K562 (cell line): Measurements from ENCODE around the gene LIN28A. TPM values are rescaled to one million over a fixed set of nuclear protein-coding genes. Genes with fewer than 3 reads are reported as not detected.

Source experiments
- ATF3 ChIP-seq, 2 experiments: fragments of 450-650 bp in 1 of 2; sonication (generic) in 1 of 2; formaldehyde crosslinking in 1 of 2; IDR thresholded peaks in 1 of 2; conservative IDR thresholded peaks in 1 of 2; 2 replicates each; pipeline versions ENCODE4 v1.6.1 to v1.8.1; 2016 to 2023; ENCODE audit warnings: mild to moderate bottlenecking in 2 of 2, moderate library complexity in 2 of 2, inconsistent platforms in 1 of 2, missing genetic modification reagents in 1 of 2
- ATF7 ChIP-seq: fragments of 450-650 bp; IDR thresholded peaks from 2 replicates; pipeline ENCODE4 v1.7.1; 2014; ENCODE audit warnings: mild to moderate bottlenecking, moderate library complexity
- CBFA2T3 ChIP-seq: fragments of 450-650 bp; IDR thresholded peaks from 2 replicates; pipeline ENCODE4 v1.6.1; 2017
- CBX5 ChIP-seq: IDR thresholded peaks from 2 replicates; pipeline ENCODE4 v1.6.1; 2014; ENCODE audit warnings: low read depth, borderline replicate concordance
- CEBPB ChIP-seq: fragments of 450-650 bp; IDR thresholded peaks from 2 replicates; pipeline ENCODE4 v1.6.1; 2016; ENCODE audit warnings: missing genetic modification characterization, missing compliant biosample characterization
- CXXC5 ChIP-seq: fragments of 250-450 bp; sonication (Bioruptor Pico); IDR thresholded peaks from 2 replicates; pipeline ENCODE4 v1.8.0; 2022; ENCODE audit warnings: inconsistent platforms, mild to moderate bottlenecking, moderate library complexity
- DACH1 ChIP-seq: fragments of 450-650 bp; IDR thresholded peaks from 2 replicates; pipeline ENCODE4 v1.6.1; 2018; ENCODE audit not compliant: partially characterized antibody
- DMBX1 ChIP-seq: fragments of 250-450 bp; sonication (Bioruptor Pico); IDR thresholded peaks from 2 replicates; pipeline ENCODE4 v1.8.0; 2022; ENCODE audit warnings: inconsistent platforms, mild to moderate bottlenecking, moderate library complexity, borderline replicate concordance
- DPF2 ChIP-seq: fragments of 450-650 bp; IDR thresholded peaks from 2 replicates; pipeline ENCODE4 v1.6.1; 2016
- GATAD2A ChIP-seq: fragments of 450-650 bp; IDR thresholded peaks from 2 replicates; pipeline ENCODE4 v1.6.1; 2017
- MAZ ChIP-seq, 2 experiments: fragments of 450-650 bp in 1 of 2; sonication (generic) in 1 of 2; formaldehyde crosslinking; IDR thresholded peaks in 1 of 2; conservative IDR thresholded peaks in 1 of 2; 2 replicates each; pipeline versions ENCODE4 v1.4.0 to v1.5.0; 2020; ENCODE audit warnings: mild to moderate bottlenecking in 1 of 2, missing genetic modification reagents in 1 of 2
- MEIS2 ChIP-seq: fragments of 450-650 bp; IDR thresholded peaks from 2 replicates; pipeline ENCODE4 v1.6.1; 2014; ENCODE audit warnings: mild to moderate bottlenecking; ENCODE audit not compliant: partially characterized antibody
- NCOA2 ChIP-seq, 2 experiments: fragments of 450-650 bp; IDR thresholded peaks; 2 replicates each; pipeline ENCODE4 v1.6.1; 2018; ENCODE audit warnings: mild to moderate bottlenecking in 2 of 2, moderate library complexity in 1 of 2; ENCODE audit not compliant: partially characterized antibody in 2 of 2
- NCOA4 ChIP-seq: fragments of 450-650 bp; IDR thresholded peaks from 2 replicates; pipeline ENCODE4 v1.6.1; 2018; ENCODE audit warnings: mild to moderate bottlenecking; ENCODE audit not compliant: partially characterized antibody
- NCOR1 ChIP-seq: fragments of 450-650 bp; IDR thresholded peaks from 2 replicates; pipeline ENCODE4 v1.6.1; 2016; ENCODE audit warnings: mild to moderate bottlenecking, moderate library complexity
- PKNOX1 ChIP-seq: fragments of 450-650 bp; IDR thresholded peaks from 2 replicates; pipeline ENCODE4 v1.6.1; 2016
- PTRF ChIP-seq: fragments of 450-650 bp; IDR thresholded peaks from 2 replicates; pipeline ENCODE4 v1.6.1; 2016; ENCODE audit warnings: mild to moderate bottlenecking, missing genetic modification characterization, missing compliant biosample characterization
- RBM25 ChIP-seq: fragments of 200-400 bp; formaldehyde crosslinking; IDR thresholded peaks from 2 replicates; pipeline ENCODE4 v1.6.1; 2018; ENCODE audit warnings: low read length, low read depth, moderate library complexity; ENCODE audit not compliant: severe bottlenecking
- RNF2 ChIP-seq: sonication (generic); IDR thresholded peaks from 2 replicates; pipeline ENCODE4 v1.6.1; 2016
- SMAD4 ChIP-seq: fragments of 250-450 bp; sonication (Bioruptor Pico); conservative IDR thresholded peaks from 2 replicates; pipeline ENCODE4 v1.8.0; 2021; ENCODE audit warnings: inconsistent platforms, mild to moderate bottlenecking, moderate library complexity
- SNIP1 ChIP-seq: fragments of 450-650 bp; IDR thresholded peaks from 2 replicates; pipeline ENCODE4 v1.7.1; 2017; ENCODE audit warnings: low read depth, mild to moderate bottlenecking
- TAF7 ChIP-seq: fragments of 450-650 bp; IDR thresholded peaks from 2 replicates; pipeline ENCODE4 v1.6.1; 2016; ENCODE audit warnings: missing genetic modification characterization, missing compliant biosample characterization
- TEAD4 ChIP-seq, 2 experiments: sonication (generic) in 1 of 2; formaldehyde crosslinking in 1 of 2; IDR thresholded peaks; 2 replicates each; pipeline versions ENCODE4 v1.6.1 to v1.8.0; 2012 to 2022; ENCODE audit warnings: borderline replicate concordance in 1 of 2, inconsistent platforms in 1 of 2, low read length in 1 of 2, mild to moderate bottlenecking in 1 of 2, missing genetic modification reagents in 1 of 2
- TRIM28 ChIP-seq: fragments of 450-650 bp; IDR thresholded peaks from 2 replicates; pipeline ENCODE4 v1.6.1; 2017
- TSC22D4 ChIP-seq: fragments of 450-650 bp; IDR thresholded peaks from 2 replicates; pipeline ENCODE4 v1.6.1; 2016; ENCODE audit warnings: missing genetic modification characterization, missing biosample characterization, control low read depth
- ZNF121 ChIP-seq: sonication (generic); formaldehyde crosslinking; conservative IDR thresholded peaks from 2 replicates; pipeline ENCODE4 v1.8.0; 2022; ENCODE audit warnings: missing genetic modification reagents
- ZNF263 ChIP-seq: sonication (generic); formaldehyde crosslinking; IDR thresholded peaks from 2 replicates; pipeline ENCODE4 v1.8.0; 2022; ENCODE audit warnings: mild to moderate bottlenecking, missing genetic modification reagents, borderline replicate concordance
- ZNF551 ChIP-seq: fragments of 250-450 bp; sonication (Bioruptor Pico); IDR thresholded peaks from 2 replicates; pipeline ENCODE4 v1.5.0; 2021; ENCODE audit warnings: mild to moderate bottlenecking, moderate library complexity
- ZNF57 ChIP-seq: fragments of 450-650 bp; formaldehyde crosslinking; IDR thresholded peaks from 2 replicates; pipeline ENCODE4 v1.4.0; 2020; ENCODE audit warnings: mild to moderate bottlenecking, moderate library complexity
- polyA plus RNA-seq, 8 experiments: library from polyadenylated mRNA; depleted of rRNA in 4 of 8; stranded (reverse) in 5 of 8; unstranded in 3 of 8; fragments of >200 nt; fragmentation: Nextera tagmentation in 2 of 8; fragmentation: Illumina TruSeq in 1 of 8; extraction: Ambion mirVana in 2 of 8; extraction: Trizol in 1 of 8; gene quantifications; 2 replicates each; pipeline versions ENCODE4 v1.2.1 to v1.2.3, GENCODE V29; 2011 to 2014; ENCODE audit warnings: inconsistent platforms in 1 of 8, missing spikeins in 1 of 8
- total RNA-seq, 7 experiments: library from RNA; depleted of rRNA in 6 of 7; stranded (reverse); fragments of >200 nt in 6 of 7; fragmentation: Illumina TruSeq in 2 of 7; extraction: Trizol in 2 of 7; gene quantifications; 2 replicates each; pipeline versions ENCODE4 v1.2.1 to v1.2.3, GENCODE V29; 2011 to 2021; ENCODE audit warnings: low replicate concordance in 1 of 7
- TF ChIP-seq, protein P1 (sequence below): fragments of 450-650 bp; IDR thresholded peaks from 2 replicates; pipeline ENCODE4 v1.6.1; 2016; ENCODE audit warnings: missing biosample characterization, missing genetic modification characterization

The LIN28A gene
- total and polyA plus RNA-seq, 9 of the 15 experiments (the other 6 are each of a cell fraction or from before 2014, with no cell fraction given): 0.80 to 5.4 (median 3.9) TPM

DNA sequence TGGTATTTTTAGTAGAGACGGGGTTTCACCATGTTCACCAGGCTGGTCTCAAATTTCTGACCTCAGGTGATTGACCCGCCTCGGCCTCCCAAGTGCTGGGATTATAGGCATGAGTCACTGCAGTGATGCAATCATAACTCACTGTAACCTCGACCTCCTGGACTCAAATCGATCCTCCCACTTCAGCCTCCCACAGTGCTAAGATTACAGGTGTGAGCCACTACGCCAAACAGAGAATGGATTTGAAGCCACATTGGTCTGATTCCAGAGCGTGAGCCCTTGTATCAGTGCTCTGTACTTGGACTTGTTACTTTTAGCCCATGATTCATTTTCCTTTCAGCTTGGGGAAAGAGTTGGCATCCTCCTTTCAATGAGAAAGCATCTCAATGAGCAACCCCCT is 23.2 kb upstream of the LIN28A start (continued):
- peak; percentile 83 for TF ChIP-seq PKNOX1
- no peak for TF ChIP-seq PTRF
- TF ChIP-seq CEBPB (tag): peak; percentile 98
- TF ChIP-seq SMAD4: peak; percentile 73; the same call in 1 of the 2 replicates
- 0 out of 2 replicates have a peak, but pooled peaks have one; percentile 20 for TF ChIP-seq RNF2
- TF ChIP-seq TRIM28: no peak
- TF ChIP-seq NCOR1: peak; percentile 46; the same call in 1 of the 2 replicates
- peak; percentile 27; the same call in 1 of the 2 replicates for TF ChIP-seq ZNF263 (CRISPR knock-in tag)
- TF ChIP-seq ZNF551 (CRISPR knock-in tag): no peak
- TF ChIP-seq NCOA4: no peak
- peak; percentile 27; the same call in 1 of the 2 replicates for TF ChIP-seq TEAD4 (IDR thresholded peaks at IDR 0.05; ENCODE audit: low read length)
- TF ChIP-seq TEAD4 (CRISPR knock-in tag; IDR thresholded peaks at IDR 0.05; ENCODE audit: borderline replicate concordance): no peak
- TF ChIP-seq GATAD2A: peak; percentile 29; the same call in 1 of the 2 replicates
- TF ChIP-seq ATF3 (IDR thresholded peaks at IDR 0.05): peak; percentile 100
- peak; percentile 97 for TF ChIP-seq ATF3 (CRISPR knock-in tag; conservative IDR thresholded peaks at IDR 0.05)
- no peak for TF ChIP-seq TSC22D4 (tag)
- peak; percentile 93 for TF ChIP-seq DPF2
- TF ChIP-seq RBM25: peak; percentile 69
- no peak for TF ChIP-seq CBX5
- TF ChIP-seq ZNF57 (CRISPR knock-in tag): no peak
- no peak for TF ChIP-seq SNIP1
- TF ChIP-seq ZNF121 (CRISPR knock-in tag): no peak
- peak; percentile 67; the same call in 1 of the 2 replicates for TF ChIP-seq DMBX1 (CRISPR knock-in tag)
- TF ChIP-seq ATF7: peak; percentile 94
- TF ChIP-seq DACH1: peak; percentile 60
- TF ChIP-seq TAF7 (tag): no peak
- peak; percentile 63 for TF ChIP-seq CXXC5 (CRISPR knock-in tag)
- peak; percentile 18 for TF ChIP-seq MEIS2
- peak in 1 of 2 experiments; percentile 15; a peak in 1 of 4 replicates for TF ChIP-seq MAZ (CRISPR knock-in tag; conservative IDR thresholded peaks at IDR 0.05 in 1 of 2, IDR thresholded peaks at IDR 0.05 in 1 of 2)
- TF ChIP-seq CBFA2T3: peak; percentile 80
- no peak for TF ChIP-seq NCOA2 (IDR thresholded peaks at IDR 0.05; ENCODE audit: partially characterized antibody in 2 of 2)
- TF ChIP-seq, protein P1, sequence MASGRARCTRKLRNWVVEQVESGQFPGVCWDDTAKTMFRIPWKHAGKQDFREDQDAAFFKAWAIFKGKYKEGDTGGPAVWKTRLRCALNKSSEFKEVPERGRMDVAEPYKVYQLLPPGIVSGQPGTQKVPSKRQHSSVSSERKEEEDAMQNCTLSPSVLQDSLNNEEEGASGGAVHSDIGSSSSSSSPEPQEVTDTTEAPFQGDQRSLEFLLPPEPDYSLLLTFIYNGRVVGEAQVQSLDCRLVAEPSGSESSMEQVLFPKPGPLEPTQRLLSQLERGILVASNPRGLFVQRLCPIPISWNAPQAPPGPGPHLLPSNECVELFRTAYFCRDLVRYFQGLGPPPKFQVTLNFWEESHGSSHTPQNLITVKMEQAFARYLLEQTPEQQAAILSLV: peak; percentile 89
